HUDEP-2 (cell line): ENCODE measurements around the gene CROT.

Experiments used
- DNase-seq, 76 experiments: peaks; one replicate each; lab custom pipeline; 2025; ENCODE audit not compliant: unreplicated experiment in 76 of 76; lab: John Stamatoyannopoulos, UW

CROT gene

DNA sequence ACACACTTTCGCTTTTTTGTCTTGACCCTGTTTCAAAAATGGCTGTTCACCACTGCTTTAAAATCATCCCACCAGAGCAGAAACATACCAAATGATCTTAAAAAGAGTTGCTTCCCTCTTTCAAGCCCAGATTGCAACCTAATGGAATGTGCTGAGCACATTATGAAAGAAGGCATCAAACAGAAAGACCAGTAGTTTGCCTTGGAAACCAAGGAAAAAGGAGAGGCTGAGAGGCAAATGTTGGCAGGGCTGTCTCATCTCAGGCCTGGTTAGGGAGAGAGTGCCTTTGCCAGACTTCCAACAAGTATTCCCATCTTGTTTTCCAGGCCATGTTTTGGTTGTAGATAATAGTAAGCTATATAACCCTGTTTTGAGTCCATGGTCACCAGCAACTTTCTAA is 65.7 kb downstream of the CROT start:
- no peak for DNase-seq

DNA sequence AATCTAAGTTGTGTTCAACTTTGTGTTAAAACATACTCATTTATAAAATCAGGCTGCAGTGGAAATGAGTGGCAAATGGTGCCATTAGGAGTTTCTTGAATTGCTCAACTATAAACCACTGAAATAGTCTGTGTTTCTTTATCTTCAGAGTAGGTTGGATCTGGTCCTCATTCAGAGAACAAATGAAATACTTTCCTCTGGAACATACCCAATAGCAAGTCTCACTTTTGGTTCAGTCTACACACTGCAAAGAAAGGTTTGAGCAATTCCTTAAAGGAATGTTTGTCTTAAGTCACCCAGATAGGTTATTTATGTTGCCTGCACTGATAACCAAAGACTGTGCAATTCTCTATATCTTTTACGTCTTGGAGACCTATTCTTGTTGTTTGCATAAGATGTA is 67.6 kb downstream of the CROT start:
- no peak for DNase-seq

- no peak for DNase-seq
These were observed 68.7 kb downstream of the CROT start for GRCh38 chr7:87413951-87414793.

DNA sequence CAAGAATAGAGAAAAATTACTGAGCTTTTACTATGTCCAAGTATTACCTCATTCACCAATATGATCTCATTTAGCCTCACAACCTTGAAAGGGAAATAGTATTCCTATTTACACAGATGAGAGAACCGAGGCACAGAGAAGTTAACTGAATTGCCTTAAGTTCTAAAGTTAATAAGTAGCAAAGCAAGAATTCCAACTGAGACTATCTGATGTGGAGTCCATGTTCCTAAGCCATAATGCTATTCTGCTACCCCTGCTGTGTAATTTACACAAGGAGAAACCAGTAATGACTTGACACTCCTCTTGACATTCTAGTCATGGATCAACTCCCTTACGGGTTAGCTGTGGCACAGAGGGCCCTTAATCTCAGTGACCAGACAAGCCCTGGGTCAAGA is 69.3 kb downstream of the CROT start:
- DNase-seq: no peak

- peak in 53 of 76 experiments; percentile 1 to 72 (median 33) for DNase-seq
These were observed 71.5 kb downstream of the CROT start for GRCh38 chr7:87416682-87417587.

DNA sequence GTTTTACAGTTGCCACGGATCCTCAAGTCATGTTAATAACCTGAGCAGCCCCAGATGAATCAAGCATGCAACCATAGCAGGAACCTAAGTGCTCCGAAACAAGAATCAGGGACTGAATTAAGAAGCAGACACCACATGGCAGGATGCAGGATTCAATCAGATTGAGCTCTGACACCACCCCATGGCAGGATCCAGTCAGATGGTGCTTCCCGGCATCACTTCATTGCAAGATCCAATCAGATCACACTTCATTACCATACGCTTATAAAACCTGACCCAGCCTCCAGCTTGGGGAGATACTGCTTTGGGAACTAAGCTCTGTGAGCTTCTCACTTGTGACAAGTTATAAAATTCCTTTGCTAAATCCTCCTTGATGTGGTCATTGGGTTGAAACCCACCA is 74.7 kb downstream of the CROT start:
- no peak for DNase-seq

DNA sequence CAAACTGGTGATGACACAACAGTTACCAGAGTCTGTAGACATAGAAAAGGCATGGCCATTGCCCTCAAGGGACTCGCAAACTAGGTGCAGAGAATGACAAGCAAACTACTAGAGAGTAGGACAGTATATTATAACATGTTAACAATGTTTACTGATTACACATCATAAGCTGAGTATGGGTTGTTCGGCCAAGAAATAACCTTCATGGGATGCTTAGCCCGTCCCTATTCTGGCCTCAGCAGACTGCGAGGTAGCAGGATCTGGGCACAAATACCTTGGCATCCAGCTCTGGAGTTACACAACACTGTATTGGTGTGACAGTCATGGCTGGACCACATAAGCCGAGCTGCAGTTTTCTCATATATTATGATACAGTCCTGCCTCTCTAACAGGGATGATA is 78.6 kb downstream of the CROT start:
- DNase-seq: no peak

DNA sequence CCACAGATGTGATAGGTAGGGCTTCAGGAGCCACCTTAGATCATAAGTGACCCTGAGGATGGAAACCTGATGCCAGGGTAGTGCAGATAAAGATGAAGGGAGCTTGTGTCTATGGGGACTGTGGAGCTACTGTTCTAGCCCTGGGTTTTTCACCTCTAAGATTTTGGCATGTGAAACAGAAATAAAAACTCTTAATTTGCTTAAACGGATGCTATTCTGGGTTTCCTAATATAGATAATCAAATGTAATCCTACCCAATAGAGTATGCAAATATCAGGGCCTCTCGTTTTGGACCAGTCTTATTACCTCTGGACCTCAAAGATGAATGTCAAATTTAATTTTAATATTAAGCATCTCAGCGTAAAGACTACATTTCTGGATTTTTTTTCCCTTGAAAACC is 80.7 kb downstream of the CROT start:
- no peak for DNase-seq

DNA sequence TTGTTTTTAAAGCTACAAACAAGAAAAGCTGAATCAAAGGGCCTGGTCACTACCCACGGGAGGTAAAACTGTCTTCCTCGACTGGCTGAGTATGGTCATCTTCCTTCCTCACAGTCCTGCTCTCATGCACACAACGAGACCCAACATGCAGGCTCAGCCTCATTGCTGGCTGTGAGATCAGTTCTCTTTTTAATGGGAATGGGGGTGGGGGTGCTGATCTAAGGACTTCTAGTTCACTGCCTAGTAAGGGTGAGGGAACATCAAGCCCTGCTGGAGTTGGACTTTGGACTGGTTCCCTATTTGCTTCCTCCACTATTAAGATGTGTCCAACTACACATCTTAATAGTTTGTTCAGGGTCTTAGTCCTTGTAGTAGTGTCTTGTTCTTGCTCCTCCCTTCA is 81.8 kb downstream of the CROT start:
- no peak for DNase-seq

- DNase-seq: no peak
These were observed 87.1 kb downstream of the CROT start for GRCh38 chr7:87432536-87432935.

GRCh38 chr7:87435546-87435945 is 90.1 kb downstream of the CROT start:
- no peak for DNase-seq

DNA sequence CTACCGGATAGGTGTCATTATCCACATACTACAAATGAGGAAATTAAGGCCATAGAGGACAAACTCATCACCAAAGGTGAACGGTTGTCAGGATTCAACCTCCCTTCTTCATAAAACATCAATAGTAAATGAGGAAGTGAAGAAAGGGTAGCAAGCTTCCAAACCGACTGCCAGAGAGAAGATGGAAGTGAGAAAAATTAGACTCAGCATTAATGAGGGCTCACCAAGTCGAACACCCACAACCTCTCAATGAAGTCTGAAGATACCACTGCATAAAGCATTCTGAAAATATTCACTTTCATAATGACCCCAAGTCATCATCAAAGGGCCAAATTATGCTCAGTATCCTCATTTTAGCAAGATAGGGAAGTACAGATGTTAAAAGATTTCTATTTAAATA is 100.4 kb downstream of the CROT start:
- no peak for DNase-seq

GRCh38 chr7:87447116-87447635 is 101.7 kb downstream of the CROT start:
- DNase-seq: no peak

GRCh38 chr7:87448388-87448787 is 102.9 kb downstream of the CROT start:
- DNase-seq: no peak
